GM12892 (cell line): ENCODE results near the gene POLA1.

Experiments used
- POLR2A ChIP-seq: IDR thresholded peaks from 2 replicates; pipeline ENCODE4 v1.6.1; 2011; ENCODE audit warnings: low read depth, low read length, control low read depth
- POLR2AphosphoS5 ChIP-seq: IDR thresholded peaks from 2 replicates; pipeline ENCODE4 v1.6.1; 2011; ENCODE audit warnings: low read depth, low read length, control low read depth
- TAF1 ChIP-seq: IDR thresholded peaks from 2 replicates; pipeline ENCODE4 v1.6.1; 2011; ENCODE audit warnings: low read depth, mild to moderate bottlenecking, control low read depth, low read length, borderline replicate concordance

GRCh38 chrX:24647257-24648058 is 46.3 kb upstream of the POLA1 start, which contains the start of gene PCYT1B:
- TF ChIP-seq POLR2A: no peak
- TF ChIP-seq POLR2AphosphoS5: no peak
- TF ChIP-seq TAF1: no peak
